Thymus (tissue), 11 donors: ENCODE results near the gene PIEZO2. TPM values are rescaled to one million over a fixed set of nuclear protein-coding genes. Genes with fewer than 3 reads are reported as not detected.

Experiments
- DNase-seq, 9 donors: peaks; one replicate each; pipeline ENCODE4 v3.0.0-alpha.2; 2013; ENCODE audit warnings: low spot score in 9 of 9, low read depth in 6 of 9, missing footprints in 1 of 9
- H3K27ac ChIP-seq, 2 donors: one replicate each; pipeline ENCODE4 v1.5.1; 2013; ENCODE audit warnings: control low read depth in 1 of 2, low read depth in 1 of 2, low read length in 1 of 2, mild to moderate bottlenecking in 1 of 2, moderate library complexity in 1 of 2
- H3K27me3 ChIP-seq, 2 donors: one replicate each; pipeline ENCODE4 v1.5.1; 2013; ENCODE audit warnings: low read length in 1 of 2; ENCODE audit not compliant: control insufficient read depth in 2 of 2, insufficient read depth in 1 of 2
- H3K36me3 ChIP-seq, 2 donors: one replicate each; pipeline ENCODE4 v1.5.1; 2013; ENCODE audit warnings: low read length in 1 of 2, mild to moderate bottlenecking in 1 of 2, moderate library complexity in 1 of 2; ENCODE audit not compliant: control insufficient read depth in 2 of 2, insufficient read depth in 2 of 2
- H3K4me1 ChIP-seq, 2 donors: one replicate each; pipeline ENCODE4 v1.5.1; 2013; ENCODE audit warnings: low read length in 2 of 2; ENCODE audit not compliant: control insufficient read depth in 2 of 2, insufficient read depth in 2 of 2
- H3K4me3 ChIP-seq, 2 donors: one replicate each; pipeline ENCODE4 v1.5.1; 2013; ENCODE audit warnings: low read length in 2 of 2, control low read depth in 1 of 2, mild to moderate bottlenecking in 1 of 2
- H3K9me3 ChIP-seq, 2 donors: one replicate each; pipeline ENCODE4 v1.5.1; 2013; ENCODE audit warnings: low read length in 1 of 2, mild to moderate bottlenecking in 1 of 2; ENCODE audit not compliant: control insufficient read depth in 2 of 2, insufficient read depth in 1 of 2
- WGBS: extraction: QIAGEN DNeasy Blood & Tissue Kit; methylation state at CpG from one replicate; pipeline ENCODE4 v1.1.7; 2013; 5-methylcytosine and 5-hydroxymethylcytosine counted together
- polyA plus RNA-seq: library from polyadenylated mRNA; stranded (reverse); fragments of 200-250 nt; gene quantifications from one replicate; pipeline ENCODE4 v1.2.3, GENCODE V29; 2013
- total RNA-seq: library from RNA; stranded (reverse); fragments of 120-200 nt; gene quantifications from one replicate; pipeline ENCODE4 v1.2.4, GENCODE V29; 2013
- donor health status: healthy.

The PIEZO2 gene
- total and polyA plus RNA-seq, 2 donors: 1.5 to 3.2 TPM

GRCh38 chr18:11108947-11109346 lies 40.4 kb downstream of the PIEZO2 start:
- Histone ChIP-seq H3K27ac (no peak overlapping the region), H3K4me1 (no peaks in the 10 kb centered on the region), H3K36me3 (no peaks in the 10 kb centered on the region), H3K27me3 (no peaks in the 10 kb centered on the region), H3K9me3 (no peaks in the 10 kb centered on the region), H3K4me3 (no peak overlapping the region)
- WGBS: 61% methylated on average over 3 of the region's 3 CpGs
- no peak for DNase-seq

GRCh38 chr18:11106894-11107293 lies 42.5 kb downstream of the PIEZO2 start:
- H3K27me3 ChIP-seq: no peaks in the 10 kb centered on the region
- no peaks in the 10 kb centered on the region for H3K9me3 ChIP-seq
- H3K4me1 ChIP-seq: no peaks in the 10 kb centered on the region
- no peak overlapping the region for H3K27ac ChIP-seq
- DNase-seq: no peak
- H3K4me3 ChIP-seq: no peak overlapping the region
- H3K36me3 ChIP-seq: no peaks in the 10 kb centered on the region
- 93% methylated on average over 6 of the region's 6 CpGs for WGBS

GRCh38 chr18:11105463-11105862 lies 43.9 kb downstream of the PIEZO2 start:
- H3K27me3 ChIP-seq: no peaks in the 10 kb centered on the region
- H3K27ac ChIP-seq: no peak overlapping the region
- H3K36me3 ChIP-seq: no peaks in the 10 kb centered on the region
- DNase-seq: no peak
- 92% methylated on average over 6 of the region's 6 CpGs for WGBS
- H3K4me1 ChIP-seq: no peaks in the 10 kb centered on the region
- no peaks in the 10 kb centered on the region for H3K9me3 ChIP-seq
- H3K4me3 ChIP-seq: no peak overlapping the region

GRCh38 chr18:11104307-11104706 lies 45.1 kb downstream of the PIEZO2 start:
- H3K27me3 ChIP-seq: no peaks in the 10 kb centered on the region
- 96% methylated on average over 5 of the region's 5 CpGs for WGBS
- no peak for DNase-seq
- H3K36me3 ChIP-seq: no peaks in the 10 kb centered on the region
- no peaks in the 10 kb centered on the region for H3K9me3 ChIP-seq
- H3K4me3 ChIP-seq: no peak overlapping the region
- no peak overlapping the region for H3K27ac ChIP-seq
- no peaks in the 10 kb centered on the region for H3K4me1 ChIP-seq

GRCh38 chr18:11096839-11097750 lies 52.3 kb downstream of the PIEZO2 start:
- H3K27me3 ChIP-seq: no peaks in the 10 kb centered on the region
- H3K9me3 ChIP-seq: no peaks in the 10 kb centered on the region
- DNase-seq: no peak
- H3K4me1 ChIP-seq: no peaks in the 10 kb centered on the region
- no peaks in the 10 kb centered on the region for H3K36me3 ChIP-seq
- no peak overlapping the region for H3K27ac ChIP-seq
- WGBS: 96% methylated on average over 10 of the region's 10 CpGs
- H3K4me3 ChIP-seq: no peak overlapping the region

GRCh38 chr18:11096411-11096810 lies 53.0 kb downstream of the PIEZO2 start:
- Histone ChIP-seq H3K9me3 (no peaks in the 10 kb centered on the region), H3K27ac (no peak overlapping the region), H3K36me3 (no peaks in the 10 kb centered on the region), H3K27me3 (no peaks in the 10 kb centered on the region), H3K4me1 (no peaks in the 10 kb centered on the region), H3K4me3 (no peak overlapping the region)
- 41% methylated on average over 5 of the region's 5 CpGs for WGBS
- no peak for DNase-seq

GRCh38 chr18:11095674-11096293 lies 53.6 kb downstream of the PIEZO2 start:
- DNase-seq: no peak
- WGBS: 86% methylated on average over 6 of the region's 6 CpGs
- Histone ChIP-seq H3K27me3 (no peaks in the 10 kb centered on the region), H3K4me1 (no peaks in the 10 kb centered on the region), H3K27ac (no peak overlapping the region), H3K36me3 (no peaks in the 10 kb centered on the region), H3K4me3 (no peak overlapping the region), H3K9me3 (no peaks in the 10 kb centered on the region)

GRCh38 chr18:11095211-11095610 lies 54.2 kb downstream of the PIEZO2 start:
- H3K27me3 ChIP-seq: no peaks in the 10 kb centered on the region
- H3K9me3 ChIP-seq: no peaks in the 10 kb centered on the region
- DNase-seq: no peak
- no peak overlapping the region for H3K4me3 ChIP-seq
- no peaks in the 10 kb centered on the region for H3K36me3 ChIP-seq
- H3K27ac ChIP-seq: no peak overlapping the region
- H3K4me1 ChIP-seq: no peaks in the 10 kb centered on the region
- 98% methylated on average over 5 of the region's 5 CpGs for WGBS

- Histone ChIP-seq H3K4me3 (no peak overlapping the region), H3K27me3 (no peaks in the 10 kb centered on the region), H3K36me3 (no peaks in the 10 kb centered on the region), H3K4me1 (no peaks in the 10 kb centered on the region), H3K27ac (no peak overlapping the region), H3K9me3 (no peaks in the 10 kb centered on the region)
- 65% methylated on average over 6 of the region's 6 CpGs for WGBS
- DNase-seq: no peak
Observed at GRCh38 chr18:11091746-11092145, 57.6 kb downstream of the PIEZO2 start.
